ENCODE measurements around the gene DCLK1.

DNA sequence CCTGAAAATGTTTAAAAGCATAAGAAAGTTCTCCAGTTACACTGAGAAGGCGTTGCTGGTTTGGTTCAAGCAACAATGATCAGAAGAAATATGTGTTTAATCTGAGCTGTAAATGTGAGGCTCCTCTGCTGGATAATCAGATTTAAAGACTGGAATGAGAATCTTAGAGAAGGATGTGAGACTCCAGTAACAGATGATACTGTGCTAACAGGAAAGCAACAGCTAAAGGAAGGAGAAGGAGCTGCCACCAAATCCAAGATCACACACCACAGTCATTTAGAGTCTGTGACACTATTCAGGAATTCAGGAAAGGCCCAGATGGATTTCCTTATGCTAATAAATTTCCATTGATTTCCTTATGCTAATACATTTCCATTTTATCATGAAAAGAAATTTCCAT, 16.9 kb downstream of the DCLK1 start:
- TF ChIP-seq, protein P1, sequence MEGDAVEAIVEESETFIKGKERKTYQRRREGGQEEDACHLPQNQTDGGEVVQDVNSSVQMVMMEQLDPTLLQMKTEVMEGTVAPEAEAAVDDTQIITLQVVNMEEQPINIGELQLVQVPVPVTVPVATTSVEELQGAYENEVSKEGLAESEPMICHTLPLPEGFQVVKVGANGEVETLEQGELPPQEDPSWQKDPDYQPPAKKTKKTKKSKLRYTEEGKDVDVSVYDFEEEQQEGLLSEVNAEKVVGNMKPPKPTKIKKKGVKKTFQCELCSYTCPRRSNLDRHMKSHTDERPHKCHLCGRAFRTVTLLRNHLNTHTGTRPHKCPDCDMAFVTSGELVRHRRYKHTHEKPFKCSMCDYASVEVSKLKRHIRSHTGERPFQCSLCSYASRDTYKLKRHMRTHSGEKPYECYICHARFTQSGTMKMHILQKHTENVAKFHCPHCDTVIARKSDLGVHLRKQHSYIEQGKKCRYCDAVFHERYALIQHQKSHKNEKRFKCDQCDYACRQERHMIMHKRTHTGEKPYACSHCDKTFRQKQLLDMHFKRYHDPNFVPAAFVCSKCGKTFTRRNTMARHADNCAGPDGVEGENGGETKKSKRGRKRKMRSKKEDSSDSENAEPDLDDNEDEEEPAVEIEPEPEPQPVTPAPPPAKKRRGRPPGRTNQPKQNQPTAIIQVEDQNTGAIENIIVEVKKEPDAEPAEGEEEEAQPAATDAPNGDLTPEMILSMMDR (IDR thresholded peaks at IDR 0.05 in 4 of 5, conservative IDR thresholded peaks at IDR 0.05 in 1 of 5), result no peak
- TF ChIP-seq POLR2A (IDR thresholded peaks at IDR 0.05), result no peak

All from gastrocnemius medialis (tissue), 4 donors.